ENCODE data around the gene CAMK2N1.
A peak's percentile ranks its signal among the peaks of the same experiment; 100 is the strongest.
"Not testable (repeated sequence)": the region's sequence is repeated elsewhere in the genome, so short reads cannot be mapped to it uniquely, and the experiment has no call there.

Gene CAMK2N1

GRCh38 chr1:20485527-20486456 is at the start of gene CAMK2N1:
CAMK2N1 (minus strand) TSS chr1:20486210; CDS start chr1:20485379, 831 bp downstream.
- DNase-seq: peak; percentile 74

GRCh38 chr1:20534659-20535417 is 48.8 kb upstream of the CAMK2N1 start:
- DNase-seq: no peak

GRCh38 chr1:20533635-20534034 is 47.6 kb upstream of the CAMK2N1 start:
- DNase-seq: no peak

GRCh38 chr1:20530901-20531300 is 44.9 kb upstream of the CAMK2N1 start:
- DNase-seq: no peak

GRCh38 chr1:20530306-20530705 is 44.3 kb upstream of the CAMK2N1 start:
- no peak for DNase-seq

GRCh38 chr1:20528221-20528620 is 42.2 kb upstream of the CAMK2N1 start:
- no peak for DNase-seq

GRCh38 chr1:20526267-20526666 is 40.3 kb upstream of the CAMK2N1 start:
- no peak for DNase-seq

- peak; percentile 61 for DNase-seq
Observed at GRCh38 chr1:20521960-20522861, 36.2 kb upstream of the CAMK2N1 start.

- DNase-seq: not testable (repeated sequence)
Observed at GRCh38 chr1:20519609-20520262, 33.7 kb upstream of the CAMK2N1 start.

GRCh38 chr1:20511518-20512428 is 25.8 kb upstream of the CAMK2N1 start:
- no peak for DNase-seq

GRCh38 chr1:20508411-20508771 is 22.4 kb upstream of the CAMK2N1 start:
- DNase-seq: no peak

- peak; percentile 89 for DNase-seq
Observed at GRCh38 chr1:20507564-20508410, 21.8 kb upstream of the CAMK2N1 start, which contains the start of gene MUL1. MUL1 (minus strand) TSS chr1:20508151; CDS start chr1:20508024, 127 bp downstream.

GRCh38 chr1:20507248-20507563 is 21.2 kb upstream of the CAMK2N1 start:
- no peak for DNase-seq

- DNase-seq: no peak
Observed at GRCh38 chr1:20505488-20505887, 19.5 kb upstream of the CAMK2N1 start.

- no peak for DNase-seq
Observed at GRCh38 chr1:20500716-20501115, 14.7 kb upstream of the CAMK2N1 start.

- no peak for DNase-seq
Observed at GRCh38 chr1:20499718-20500117, 13.7 kb upstream of the CAMK2N1 start.

- no peak for DNase-seq
Observed at GRCh38 chr1:20499105-20499504, 13.1 kb upstream of the CAMK2N1 start.

GRCh38 chr1:20498116-20498515 is 12.1 kb upstream of the CAMK2N1 start:
- DNase-seq: no peak

- no peak for DNase-seq
Observed at GRCh38 chr1:20497506-20497905, 11.5 kb upstream of the CAMK2N1 start.

- DNase-seq: not testable (repeated sequence)
Observed at GRCh38 chr1:20496725-20497383, 10.8 kb upstream of the CAMK2N1 start.

Measured in HCEC 1CT (cell line).